Uterus (tissue), 4 donors: ENCODE results near the gene ERVH48-1. TPM values are rescaled to one million over a fixed set of nuclear protein-coding genes. Genes with fewer than 3 reads are reported as not detected.

Source experiments
- DNase-seq, 2 donors: peaks; one replicate each; pipeline ENCODE4 v3.0.0-alpha.2; 2019 to 2020
- H3K27ac ChIP-seq, 2 donors: fragments of 200-600 bp; sonication (generic); 1 replicate in 1 of 2; 2 replicates in 1 of 2; pipeline ENCODE4 v1.5.1; 2016 to 2018
- H3K27me3 ChIP-seq, 2 donors: fragments of 200-600 bp; sonication (generic); one replicate each; pipeline ENCODE4 v1.5.1; 2018 to 2019; ENCODE audit warnings: control low read depth in 1 of 2
- H3K36me3 ChIP-seq, 2 donors: fragments of 200-600 bp; sonication (generic); one replicate each; pipeline ENCODE4 v1.5.1; 2019; ENCODE audit warnings: control low read depth in 1 of 2
- H3K4me1 ChIP-seq, 2 donors: fragments of 200-600 bp; sonication (generic); one replicate each; pipeline ENCODE4 v1.5.1; 2018 to 2019; ENCODE audit warnings: control low read depth in 1 of 2
- H3K4me3 ChIP-seq, 2 donors: fragments of 200-600 bp; sonication (generic); 1 replicate in 1 of 2; 2 replicates in 1 of 2; pipeline ENCODE4 v1.5.1; 2018 to 2019; ENCODE audit warnings: mild to moderate bottlenecking in 1 of 2
- H3K9me3 ChIP-seq, 2 donors: fragments of 200-600 bp; sonication (generic); one replicate each; pipeline ENCODE4 v1.5.1; 2019; ENCODE audit warnings: control low read depth in 1 of 2
- POLR2A ChIP-seq, 2 donors: fragments of 450-650 bp; IDR thresholded peaks; one replicate each; pipeline ENCODE4 v1.6.1; 2016; ENCODE audit warnings: antibody characterized with exemption in 2 of 2, mild to moderate bottlenecking in 1 of 2, moderate library complexity in 1 of 2
- intact Hi-C: fragments of 100-400 bp; cut with DNase I; formaldehyde crosslinking; loops from one replicate; pipeline ENCODE4 v1.15.1; 2023; ENCODE audit warnings: low total_unique reads
- total RNA-seq, 4 donors: library from RNA; depleted of rRNA in 3 of 4; stranded (reverse); fragments of >200 nt in 3 of 4; gene quantifications; one replicate each; pipeline versions ENCODE4 v1.1.0 to v1.2.4, GENCODE V29; 2014 to 2023
- TF ChIP-seq, protein P1 (sequence below), 4 experiments: fragments of 200-600 bp in 2 of 4; fragments of 450-650 bp in 2 of 4; sonication (generic) in 2 of 4; IDR thresholded peaks; one replicate each; pipeline ENCODE4 v1.5.1; 2016 to 2019; ENCODE audit warnings: antibody characterized with exemption in 4 of 4, mild to moderate bottlenecking in 2 of 4, moderate library complexity in 1 of 4
- donor health status: DM: yes; HTN: yes; CAD: no.

The ERVH48-1 gene
- total RNA-seq, 4 donors from 2014 or later, result not detected

DNA sequence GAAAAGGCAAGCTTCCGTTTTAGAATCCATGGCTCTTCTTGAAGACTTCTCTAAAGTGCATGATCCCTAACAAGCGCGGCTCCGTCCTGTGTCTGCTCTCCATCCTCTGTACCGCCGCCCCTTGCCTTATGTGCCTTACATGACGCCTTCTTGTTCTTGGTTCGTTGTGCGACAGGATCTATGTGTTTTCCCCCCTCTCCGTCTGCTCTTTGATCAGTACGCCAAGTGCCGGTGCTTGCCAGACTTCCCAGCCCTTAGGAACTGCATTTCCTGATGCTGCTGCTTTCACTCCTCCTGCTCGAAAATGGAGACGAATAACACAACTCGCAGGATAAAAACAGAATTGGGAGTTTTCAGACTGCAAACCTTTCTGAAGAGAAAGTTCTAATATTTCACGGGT, 19.2 kb downstream of the ERVH48-1 start:
- Histone ChIP-seq H3K4me3 (no peak overlapping the region), H3K27ac (no peak overlapping the region), H3K9me3 (no peaks in the 10 kb centered on the region), H3K27me3 (no peaks in the 10 kb centered on the region), H3K36me3 (no peaks in the 10 kb centered on the region), H3K4me1 (no peaks in the 10 kb centered on the region)
- TF ChIP-seq POLR2A (IDR thresholded peaks at IDR 0.05), result no peak
- TF ChIP-seq, protein P1, sequence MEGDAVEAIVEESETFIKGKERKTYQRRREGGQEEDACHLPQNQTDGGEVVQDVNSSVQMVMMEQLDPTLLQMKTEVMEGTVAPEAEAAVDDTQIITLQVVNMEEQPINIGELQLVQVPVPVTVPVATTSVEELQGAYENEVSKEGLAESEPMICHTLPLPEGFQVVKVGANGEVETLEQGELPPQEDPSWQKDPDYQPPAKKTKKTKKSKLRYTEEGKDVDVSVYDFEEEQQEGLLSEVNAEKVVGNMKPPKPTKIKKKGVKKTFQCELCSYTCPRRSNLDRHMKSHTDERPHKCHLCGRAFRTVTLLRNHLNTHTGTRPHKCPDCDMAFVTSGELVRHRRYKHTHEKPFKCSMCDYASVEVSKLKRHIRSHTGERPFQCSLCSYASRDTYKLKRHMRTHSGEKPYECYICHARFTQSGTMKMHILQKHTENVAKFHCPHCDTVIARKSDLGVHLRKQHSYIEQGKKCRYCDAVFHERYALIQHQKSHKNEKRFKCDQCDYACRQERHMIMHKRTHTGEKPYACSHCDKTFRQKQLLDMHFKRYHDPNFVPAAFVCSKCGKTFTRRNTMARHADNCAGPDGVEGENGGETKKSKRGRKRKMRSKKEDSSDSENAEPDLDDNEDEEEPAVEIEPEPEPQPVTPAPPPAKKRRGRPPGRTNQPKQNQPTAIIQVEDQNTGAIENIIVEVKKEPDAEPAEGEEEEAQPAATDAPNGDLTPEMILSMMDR (IDR thresholded peaks at IDR 0.05), result no peak
- DNase-seq, result no peak
- intact Hi-C loops, result no loop called here

DNA sequence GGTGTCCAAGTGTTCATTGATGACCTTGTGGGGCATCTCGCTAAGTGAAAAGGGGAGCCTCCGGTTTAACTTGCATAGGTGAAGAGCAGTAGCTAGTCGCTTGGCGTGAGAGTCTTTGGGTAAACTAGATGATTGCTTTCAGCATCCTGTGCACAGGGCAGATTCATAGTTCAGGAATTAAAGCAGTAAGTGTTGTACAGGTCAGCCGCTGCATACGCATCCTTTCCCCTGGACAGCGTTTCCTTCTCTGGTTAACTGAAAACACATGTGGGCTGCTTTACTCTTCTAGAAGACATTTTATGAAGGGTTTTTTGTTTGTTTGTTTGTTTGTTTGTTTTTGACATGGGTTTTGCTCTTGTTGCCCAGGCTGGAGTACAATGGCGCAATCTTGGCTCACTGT, 20.2 kb downstream of the ERVH48-1 start:
- intact Hi-C loops, result no loop called here
- no peak for DNase-seq
- Histone ChIP-seq H3K27me3 (no peaks in the 10 kb centered on the region), H3K4me3 (no peak overlapping the region), H3K27ac (no peak overlapping the region), H3K4me1 (no peaks in the 10 kb centered on the region), H3K9me3 (no peaks in the 10 kb centered on the region), H3K36me3 (no peaks in the 10 kb centered on the region)
- TF ChIP-seq, protein P1 (IDR thresholded peaks at IDR 0.05), result no peak
- TF ChIP-seq POLR2A (IDR thresholded peaks at IDR 0.05), result no peak

DNA sequence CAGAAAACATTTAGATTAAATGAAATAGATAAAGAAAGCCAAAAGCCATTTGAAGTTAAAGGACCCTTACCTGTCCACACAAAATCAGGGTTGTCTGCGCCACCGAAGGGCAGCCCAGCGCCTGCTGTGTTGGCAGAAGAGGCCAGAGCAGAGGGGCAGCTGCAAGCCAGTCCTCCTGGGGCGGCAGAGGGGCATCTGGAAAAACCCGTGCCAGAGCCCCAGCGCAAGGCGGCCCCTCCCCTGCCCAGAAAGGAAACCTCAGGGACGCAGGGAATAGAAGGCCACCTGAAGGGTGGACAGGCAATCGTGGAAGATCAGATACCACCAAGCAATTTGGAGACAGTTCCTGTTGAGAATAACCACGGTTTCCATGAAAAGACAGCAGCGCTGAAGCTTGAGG, 21.6 kb downstream of the ERVH48-1 start:
- Histone ChIP-seq H3K9me3 (no peaks in the 10 kb centered on the region), H3K36me3 (no peaks in the 10 kb centered on the region), H3K4me3 (no peak overlapping the region), H3K27ac (no peak overlapping the region), H3K4me1 (no peaks in the 10 kb centered on the region), H3K27me3 (no peaks in the 10 kb centered on the region)
- TF ChIP-seq, protein P1 (IDR thresholded peaks at IDR 0.05), result no peak
- TF ChIP-seq POLR2A (IDR thresholded peaks at IDR 0.05), result no peak
- no peak for DNase-seq
- intact Hi-C loops, result no loop called here

DNA sequence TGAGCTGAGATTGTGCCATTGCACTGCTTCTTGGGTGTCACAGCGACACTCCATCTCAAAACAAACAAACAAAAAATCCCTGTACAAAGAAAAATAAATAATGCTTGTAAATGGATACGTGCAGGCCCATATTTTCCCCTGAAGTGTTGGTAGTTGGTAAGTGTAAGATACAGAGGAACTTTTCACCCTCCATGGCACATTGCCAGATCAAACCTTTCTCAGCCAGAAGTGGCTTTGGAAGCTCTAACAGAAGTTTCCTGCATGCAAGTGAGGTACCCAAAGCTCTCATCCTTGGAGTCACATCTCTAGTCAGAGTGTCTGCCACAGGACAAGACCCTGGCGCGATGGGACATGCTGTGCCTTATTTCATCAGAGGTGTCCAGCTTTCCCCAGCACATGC, 25.0 kb downstream of the ERVH48-1 start:
- Histone ChIP-seq H3K27ac (no peak overlapping the region), H3K4me1 (no peaks in the 10 kb centered on the region), H3K36me3 (no peaks in the 10 kb centered on the region), H3K4me3 (no peak overlapping the region), H3K9me3 (no peaks in the 10 kb centered on the region), H3K27me3 (no peaks in the 10 kb centered on the region)
- DNase-seq, result no peak
- intact Hi-C loops, result no loop called here
- TF ChIP-seq, protein P1 (IDR thresholded peaks at IDR 0.05), result no peak
- TF ChIP-seq POLR2A (IDR thresholded peaks at IDR 0.05), result no peak

DNA sequence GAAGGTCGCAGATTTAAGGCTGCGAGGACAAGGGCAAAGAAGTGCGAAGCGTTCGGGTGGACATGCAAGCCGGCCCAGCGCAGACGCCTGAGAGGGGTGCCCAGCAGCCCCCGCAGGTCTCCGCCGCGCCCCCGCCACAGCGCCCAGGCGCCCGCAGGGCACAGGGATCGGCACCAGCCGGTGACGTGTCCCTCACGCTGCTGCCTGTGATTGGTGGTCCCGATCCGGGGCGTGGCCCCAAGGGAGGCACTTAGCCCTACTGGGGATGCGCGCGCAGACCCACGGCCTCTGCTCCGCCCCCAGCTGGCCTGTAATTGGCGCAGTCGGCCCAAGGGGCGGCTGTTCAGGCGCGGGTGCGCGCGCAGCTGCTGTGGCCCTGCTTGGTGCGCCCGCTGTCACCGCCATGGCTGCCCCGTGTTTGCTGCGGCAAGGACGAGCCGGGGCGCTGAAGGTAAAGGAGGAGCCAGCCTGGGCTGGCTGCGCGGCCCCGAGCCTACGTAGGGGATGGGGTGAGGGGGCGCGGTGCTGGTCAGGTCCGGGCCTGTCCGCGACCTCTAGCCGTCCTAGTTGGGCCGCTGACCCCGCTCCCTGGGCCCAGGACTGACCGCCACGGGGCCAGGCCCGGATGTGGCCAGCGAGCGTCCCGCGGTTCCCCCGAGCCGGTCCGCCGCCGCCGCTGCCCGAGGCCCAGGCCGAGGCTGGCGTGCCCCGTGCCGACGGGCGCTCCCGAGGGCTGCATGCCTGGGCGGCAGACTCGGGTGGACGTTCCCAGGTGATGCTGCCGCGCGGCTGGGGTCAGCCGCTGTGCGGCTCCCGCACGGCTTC, 32.3 kb downstream of the ERVH48-1 start, which contains the start of gene NDUFV3:
Gene NDUFV3 (plus strand): TSS at position 379 of the 825 bp plus-strand sequence. CDS start 25 bp downstream, at position 404.
- peak; percentile 99 to 100 for DNase-seq
- TF ChIP-seq POLR2A (IDR thresholded peaks at IDR 0.05), result peak; percentile 92 to 97
- TF ChIP-seq, protein P1 (IDR thresholded peaks at IDR 0.05), result peak in 1 of 4 experiments; percentile 11
- no peaks in the 10 kb centered on the region for H3K36me3 ChIP-seq
- no peaks in the 10 kb centered on the region for H3K27me3 ChIP-seq
- H3K9me3 ChIP-seq, result no peaks in the 10 kb centered on the region
- H3K27ac ChIP-seq, result peak within 1 kb of the TSS; percentile 89 to 92
- intact Hi-C loops, result loop anchor here (10.0 kb wide), 1 partner anchor 82 kb away; the partner anchor contains the start of gene PKNOX1
- peak within 1 kb of the TSS; percentile 58 to 69 for H3K4me3 ChIP-seq
- H3K4me1 ChIP-seq, result no peaks in the 10 kb centered on the region
